Endothelial cell of umbilical vein (primary cell): ENCODE measurements around the gene CCDC182. TPM values are rescaled to one million over a fixed set of nuclear protein-coding genes. Genes with fewer than 3 reads are reported as not detected.

Experiments used
- BruUV-seq: library from RNA; stranded (reverse); fragments of 400-500 nt; replicated peaks from 2 replicates; lab custom pipeline; 2021; lab: Mats Ljungman, UMichigan
- CTCF ChIA-PET: fragments of 300-600, 350-600 bp; sonication (Branson Sonifier 250); formaldehyde crosslinking; loops from one replicate; lab custom pipeline; 2021; ENCODE audit warnings: antibody characterized with exemption, inconsistent platforms; lab: Charles Lee
- POLR2A ChIA-PET: fragments of 300-600, 350-600 bp; sonication (Branson Sonifier 250); formaldehyde crosslinking; loops from one replicate; lab custom pipeline; 2021; ENCODE audit warnings: antibody characterized with exemption, inconsistent platforms; lab: Charles Lee
- DNase-seq: peaks from one replicate; pipeline ENCODE4 v3.0.0-alpha.2; 2011; ENCODE audit warnings: low read depth, low spot score
- FAIRE-seq: peaks from 2 replicates; lab custom pipeline; 2011; peaks lifted over from hg19 to GRCh38; lab: Jason Lieb, UNC
- H2AFZ ChIP-seq: 2 replicates; pipeline ENCODE4 v1.6.0; 2012; ENCODE audit warnings: low read depth, low read length, control low read depth, inconsistent platforms
- H3K27ac ChIP-seq: 2 replicates; pipeline ENCODE4 v1.5.1; 2011; ENCODE audit warnings: low read depth, mild to moderate bottlenecking, control low read depth, low read length, moderate library complexity; ENCODE audit not compliant: insufficient read depth
- H3K27me3 ChIP-seq, 2 experiments: 2 replicates each; pipeline versions ENCODE4 v1.6.0 to v1.6.1; 2011; ENCODE audit warnings: low read length in 2 of 2, mixed read lengths in 1 of 2; ENCODE audit not compliant: control insufficient read depth in 2 of 2, insufficient read depth in 2 of 2
- H3K36me3 ChIP-seq, 2 experiments: 2 replicates in 1 of 2; 3 replicates in 1 of 2; pipeline ENCODE4 v1.5.1; 2011; ENCODE audit warnings: low read length in 2 of 2, mild to moderate bottlenecking in 1 of 2, moderate library complexity in 1 of 2; ENCODE audit not compliant: control insufficient read depth in 2 of 2, insufficient read depth in 2 of 2; ENCODE audit errors: extremely low read depth in 1 of 2
- H3K4me1 ChIP-seq: 3 replicates; pipeline ENCODE4 v1.5.1; 2011; ENCODE audit warnings: mild to moderate bottlenecking, low read length; ENCODE audit not compliant: control insufficient read depth, insufficient read depth; ENCODE audit errors: extremely low read depth
- H3K4me2 ChIP-seq: 2 replicates; pipeline ENCODE4 v1.6.1; 2011; ENCODE audit warnings: low read length, control low read depth, mixed read lengths; ENCODE audit not compliant: insufficient read depth
- H3K4me3 ChIP-seq, 3 experiments: fragments of 200-600 bp in 1 of 3; sonication (generic), shearing (Covaris generic) in 1 of 3; replicated peaks in 1 of 3; 2 replicates each; pipeline ENCODE4 v1.5.1; 2011 to 2016; ENCODE audit warnings: control low read depth in 3 of 3, low read length in 3 of 3, mild to moderate bottlenecking in 2 of 3, inconsistent platforms in 1 of 3, low read depth in 1 of 3, moderate library complexity in 1 of 3; ENCODE audit not compliant: insufficient read depth in 1 of 3
- H3K79me2 ChIP-seq: 2 replicates; pipeline ENCODE4 v1.6.0; 2012; ENCODE audit warnings: low read length, inconsistent platforms; ENCODE audit not compliant: control insufficient read depth, insufficient read depth
- H3K9ac ChIP-seq: replicated peaks from 2 replicates; pipeline ENCODE3; 2011; ENCODE audit warnings: low read length, control low read depth; ENCODE audit not compliant: insufficient read depth; ENCODE audit errors: extremely low read depth
- H3K9me1 ChIP-seq: replicated peaks from 3 replicates; pipeline ENCODE4 v1.6.0; 2011; ENCODE audit warnings: mild to moderate bottlenecking, low read length; ENCODE audit not compliant: control insufficient read depth, insufficient read depth; ENCODE audit errors: extremely low read depth
- H3K9me3 ChIP-seq: replicated peaks from 2 replicates; pipeline ENCODE4 v1.5.1; 2012; ENCODE audit warnings: low read length, inconsistent platforms; ENCODE audit not compliant: control insufficient read depth, insufficient read depth
- H4K20me1 ChIP-seq: replicated peaks from 2 replicates; pipeline ENCODE3; 2011; ENCODE audit warnings: mild to moderate bottlenecking, low read length; ENCODE audit not compliant: control insufficient read depth, insufficient read depth; ENCODE audit errors: extremely low read depth
- EZH2 ChIP-seq: IDR thresholded peaks from 2 replicates; pipeline ENCODE4 v1.6.1; 2012; ENCODE audit warnings: borderline replicate concordance, low read depth, mild to moderate bottlenecking, moderate library complexity, low read length, inconsistent platforms; ENCODE audit not compliant: severe bottlenecking
- FOS ChIP-seq: IDR thresholded peaks from 2 replicates; pipeline ENCODE4 v1.6.1; 2011; ENCODE audit warnings: mild to moderate bottlenecking, low read length, moderate library complexity, borderline replicate concordance; ENCODE audit not compliant: insufficient read depth
- GATA2 ChIP-seq: IDR thresholded peaks from 2 replicates; pipeline ENCODE4 v1.7.0; 2011; ENCODE audit warnings: low read depth, mild to moderate bottlenecking, moderate library complexity, mixed read lengths, low read length; ENCODE audit not compliant: insufficient read length, insufficient read depth
- JUN ChIP-seq: IDR thresholded peaks from 2 replicates; pipeline ENCODE4 v1.6.1; 2011; ENCODE audit warnings: borderline replicate concordance, low read depth; ENCODE audit not compliant: insufficient read length, insufficient read depth
- MYC ChIP-seq: IDR thresholded peaks from one replicate; pipeline ENCODE4 v1.6.1; 2011; ENCODE audit warnings: mild to moderate bottlenecking, low read depth, low read length
- POLR2A ChIP-seq: IDR thresholded peaks from 2 replicates; pipeline ENCODE4 v1.6.1; 2012; ENCODE audit warnings: low read depth, mild to moderate bottlenecking, control low read depth, low read length
- POLR2AphosphoS5 ChIP-seq: IDR thresholded peaks from 2 replicates; pipeline ENCODE4 v1.6.1; 2012; ENCODE audit warnings: low read depth, mild to moderate bottlenecking, control low read depth, low read length, moderate library complexity; ENCODE audit not compliant: insufficient read depth
- dilution Hi-C: fragments of 300-500 bp; cut with MboI; formaldehyde crosslinking; loops from one replicate; pipeline ENCODE4 v1.15.0; 2019; ENCODE audit warnings: low sequenced_read_pairs; ENCODE audit not compliant: extremely low pct_ligation_motif_present
- intact Hi-C: fragments of 100-400 bp; cut with micrococcal nuclease; formaldehyde crosslinking; loops from one replicate; pipeline ENCODE4 v1.10.0; 2022
- polyA plus RNA-seq, 4 experiments: library from polyadenylated mRNA; depleted of rRNA in 3 of 4; stranded (reverse) in 3 of 4; unstranded in 1 of 4; fragments of >200 nt; gene quantifications; 2 replicates each; pipeline versions ENCODE4 v1.2.1 to v1.2.3, GENCODE V29; 2011 to 2012; ENCODE audit warnings: missing spikeins in 1 of 4
- total RNA-seq: library from RNA; stranded (reverse); gene quantifications from 2 replicates; pipeline ENCODE4 v1.2.3, GENCODE V29; 2021
- TF ChIP-seq, protein P1 (sequence below): IDR thresholded peaks from 2 replicates; pipeline ENCODE4 v1.6.1; 2011; ENCODE audit not compliant: insufficient read depth, insufficient read length
- TF ChIP-seq, protein P2 (sequence below), 2 donors: IDR thresholded peaks; 1 replicate in 1 of 2; 2 replicates in 1 of 2; pipeline ENCODE4 v1.5.1; 2011; ENCODE audit warnings: low read length in 2 of 2, mild to moderate bottlenecking in 2 of 2, moderate library complexity in 2 of 2, control low read depth in 1 of 2, inconsistent platforms in 1 of 2, low read depth in 1 of 2; ENCODE audit not compliant: insufficient read depth in 1 of 2; ENCODE audit errors: extremely low read depth in 1 of 2

Gene CCDC182
- total and polyA plus RNA-seq, 2 donors (not counting 3 experiments of a cell fraction or from before 2014, with no cell fraction given), result not detected

DNA sequence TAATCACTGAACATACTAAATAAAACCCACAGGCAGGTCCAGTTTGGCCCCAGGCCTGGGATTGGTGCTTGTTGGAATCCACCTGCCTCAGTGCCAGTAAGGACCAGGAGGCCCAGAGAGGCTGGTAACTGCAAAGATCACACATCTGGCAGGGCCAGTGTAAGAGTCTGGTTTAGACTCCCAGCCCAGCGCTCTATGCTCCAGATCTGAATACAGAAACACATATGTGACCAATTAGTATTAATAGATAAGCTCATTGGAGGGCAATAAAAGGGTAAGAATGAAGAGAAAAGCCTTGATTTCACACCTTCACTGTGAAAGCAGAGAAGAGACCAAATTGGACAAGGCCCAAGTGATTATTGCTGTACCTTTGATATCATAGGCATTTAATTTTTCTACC is 13.6 kb upstream of the CCDC182 start:
- no TSS peak for BruUV-seq
- H3K9ac ChIP-seq, result no peak overlapping the region
- ChIA-PET CTCF (interaction anchor here (1.0 to 4.5 kb wide), 5 partner anchors 8 to 516 kb away, joined by 3 to 23 read pairs (median 6); no protein-coding TSS in a partner anchor), POLR2A (no interaction called here)
- no peak overlapping the region for H3K4me3 ChIP-seq
- dilution Hi-C loops (no loop called here), intact Hi-C loops (no loop called here)
- TF ChIP-seq, protein P1, sequence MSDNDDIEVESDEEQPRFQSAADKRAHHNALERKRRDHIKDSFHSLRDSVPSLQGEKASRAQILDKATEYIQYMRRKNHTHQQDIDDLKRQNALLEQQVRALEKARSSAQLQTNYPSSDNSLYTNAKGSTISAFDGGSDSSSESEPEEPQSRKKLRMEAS, result no peak
- TF ChIP-seq POLR2A (no peak), EZH2 (no peak), GATA2 (no peak), JUN (no peak), MYC (no peak), FOS (no peak), POLR2AphosphoS5 (no peak)
- TF ChIP-seq, protein P2, sequence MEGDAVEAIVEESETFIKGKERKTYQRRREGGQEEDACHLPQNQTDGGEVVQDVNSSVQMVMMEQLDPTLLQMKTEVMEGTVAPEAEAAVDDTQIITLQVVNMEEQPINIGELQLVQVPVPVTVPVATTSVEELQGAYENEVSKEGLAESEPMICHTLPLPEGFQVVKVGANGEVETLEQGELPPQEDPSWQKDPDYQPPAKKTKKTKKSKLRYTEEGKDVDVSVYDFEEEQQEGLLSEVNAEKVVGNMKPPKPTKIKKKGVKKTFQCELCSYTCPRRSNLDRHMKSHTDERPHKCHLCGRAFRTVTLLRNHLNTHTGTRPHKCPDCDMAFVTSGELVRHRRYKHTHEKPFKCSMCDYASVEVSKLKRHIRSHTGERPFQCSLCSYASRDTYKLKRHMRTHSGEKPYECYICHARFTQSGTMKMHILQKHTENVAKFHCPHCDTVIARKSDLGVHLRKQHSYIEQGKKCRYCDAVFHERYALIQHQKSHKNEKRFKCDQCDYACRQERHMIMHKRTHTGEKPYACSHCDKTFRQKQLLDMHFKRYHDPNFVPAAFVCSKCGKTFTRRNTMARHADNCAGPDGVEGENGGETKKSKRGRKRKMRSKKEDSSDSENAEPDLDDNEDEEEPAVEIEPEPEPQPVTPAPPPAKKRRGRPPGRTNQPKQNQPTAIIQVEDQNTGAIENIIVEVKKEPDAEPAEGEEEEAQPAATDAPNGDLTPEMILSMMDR (IDR thresholded peaks at IDR 0.05; ENCODE audit: extremely low read depth in 1 of 2, insufficient read depth in 1 of 2, low read depth in 1 of 2, low read length in 2 of 2), result no peak
- peaks cover 4 to 6% of the 10 kb centered on the region in 2 experiments for H3K27me3 ChIP-seq
- no peaks in the 10 kb centered on the region for H3K9me1 ChIP-seq
- H3K4me2 ChIP-seq, result no peak overlapping the region
- FAIRE-seq (no peak), DNase-seq (no peak)
- no peaks in the 10 kb centered on the region for H3K79me2 ChIP-seq
- no peaks in the 10 kb centered on the region for H3K36me3 ChIP-seq
- H3K27ac ChIP-seq, result no peak overlapping the region
- no peaks in the 10 kb centered on the region for H3K4me1 ChIP-seq
- no peak overlapping the region for H2AFZ ChIP-seq
- H4K20me1 ChIP-seq, result no peaks in the 10 kb centered on the region
- no peaks in the 10 kb centered on the region for H3K9me3 ChIP-seq
